ENCODE data around the gene KCNQ2.

Gene KCNQ2

DNA sequence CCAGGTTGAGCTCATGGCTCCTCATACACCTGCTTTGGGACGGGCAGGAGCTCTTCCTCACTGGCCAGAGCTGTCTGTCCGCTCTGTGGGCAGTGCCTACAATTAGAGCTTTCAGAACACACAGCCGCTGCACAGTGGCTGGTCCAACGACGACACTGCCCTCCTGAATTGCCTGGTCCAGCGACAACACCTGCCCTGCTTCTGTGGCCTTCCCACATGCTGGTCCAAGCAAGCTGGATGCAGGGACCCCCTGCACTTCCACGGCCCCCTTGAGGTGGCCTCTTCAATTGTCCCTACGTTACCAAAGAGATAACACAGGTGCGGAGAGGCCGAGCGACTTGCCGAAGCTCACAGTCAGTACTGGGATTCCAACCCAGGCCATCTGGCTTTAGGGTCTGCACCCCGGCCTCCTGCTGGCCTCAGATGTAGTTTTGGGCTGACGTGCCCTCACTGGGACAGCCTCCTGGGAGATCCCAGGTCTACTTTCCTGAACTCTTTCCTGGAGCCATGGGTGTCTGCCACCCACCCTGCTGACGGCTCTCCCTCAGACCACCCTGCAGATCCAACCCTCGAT, 109.9 kb downstream of the KCNQ2 start:
- in situ Hi-C loops (cut with HindIII; ENCODE audit: low sequenced_read_pairs) = no loop called here
- no peak for DNase-seq (ENCODE audit: low read depth)
- no peak overlapping the region for H3K4me3 ChIP-seq (ENCODE audit: low read depth, low read length)
- TF ChIP-seq, protein P1, sequence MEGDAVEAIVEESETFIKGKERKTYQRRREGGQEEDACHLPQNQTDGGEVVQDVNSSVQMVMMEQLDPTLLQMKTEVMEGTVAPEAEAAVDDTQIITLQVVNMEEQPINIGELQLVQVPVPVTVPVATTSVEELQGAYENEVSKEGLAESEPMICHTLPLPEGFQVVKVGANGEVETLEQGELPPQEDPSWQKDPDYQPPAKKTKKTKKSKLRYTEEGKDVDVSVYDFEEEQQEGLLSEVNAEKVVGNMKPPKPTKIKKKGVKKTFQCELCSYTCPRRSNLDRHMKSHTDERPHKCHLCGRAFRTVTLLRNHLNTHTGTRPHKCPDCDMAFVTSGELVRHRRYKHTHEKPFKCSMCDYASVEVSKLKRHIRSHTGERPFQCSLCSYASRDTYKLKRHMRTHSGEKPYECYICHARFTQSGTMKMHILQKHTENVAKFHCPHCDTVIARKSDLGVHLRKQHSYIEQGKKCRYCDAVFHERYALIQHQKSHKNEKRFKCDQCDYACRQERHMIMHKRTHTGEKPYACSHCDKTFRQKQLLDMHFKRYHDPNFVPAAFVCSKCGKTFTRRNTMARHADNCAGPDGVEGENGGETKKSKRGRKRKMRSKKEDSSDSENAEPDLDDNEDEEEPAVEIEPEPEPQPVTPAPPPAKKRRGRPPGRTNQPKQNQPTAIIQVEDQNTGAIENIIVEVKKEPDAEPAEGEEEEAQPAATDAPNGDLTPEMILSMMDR (IDR thresholded peaks at IDR 0.05; ENCODE audit: low read depth, low read length, missing control alignments) = no peak

DNA sequence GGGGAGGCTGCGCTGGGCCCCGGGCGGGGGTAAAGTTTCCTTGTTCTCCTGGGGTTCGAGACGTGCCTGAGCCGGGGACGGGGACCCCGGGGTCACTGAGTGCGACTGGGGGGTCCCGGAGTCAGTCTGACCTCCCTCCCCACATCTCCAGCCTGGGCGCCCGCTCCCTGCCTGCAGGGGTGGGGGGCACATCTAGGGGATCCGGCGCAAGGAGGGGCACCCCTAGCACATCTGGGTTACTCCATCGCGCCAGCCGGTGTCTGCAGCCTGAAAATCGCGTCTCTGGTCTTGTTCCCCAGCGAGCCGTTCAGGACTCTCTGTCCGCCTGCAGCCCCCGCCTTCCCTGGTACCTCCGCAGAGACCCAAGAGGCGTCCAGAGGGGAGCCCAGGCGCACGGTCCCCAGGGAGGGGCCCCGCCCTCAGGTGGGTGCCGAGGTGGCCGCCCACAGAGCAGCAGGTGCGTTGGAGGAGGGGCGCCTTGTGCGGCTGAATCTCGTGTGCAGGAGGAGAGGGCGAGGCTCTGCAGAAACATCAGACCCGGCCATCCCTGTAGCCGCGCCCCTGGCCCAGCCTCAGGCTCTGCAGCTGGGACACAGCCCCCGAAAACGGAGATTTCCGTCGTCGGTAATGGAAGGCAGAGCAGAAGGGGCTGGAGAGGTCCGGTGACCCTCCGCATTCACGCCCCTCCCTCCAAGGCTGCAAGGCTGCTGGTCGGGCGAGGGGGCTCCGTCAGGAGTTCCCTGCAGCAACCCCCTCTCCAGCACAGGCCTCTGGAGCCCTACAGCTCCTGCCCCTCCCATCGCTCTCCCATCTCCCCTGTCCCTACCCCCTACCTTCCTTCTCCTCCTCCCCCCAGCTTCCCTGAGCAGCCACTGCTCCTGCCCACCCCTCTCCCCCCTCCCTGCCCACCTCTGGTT, 110.7 kb downstream of the KCNQ2 start:
- in situ Hi-C loops (cut with HindIII; ENCODE audit: low sequenced_read_pairs) = no loop called here
- no peak overlapping the region for H3K4me3 ChIP-seq (ENCODE audit: low read depth, low read length)
- DNase-seq (ENCODE audit: low read depth) = no peak
- TF ChIP-seq, protein P1 (IDR thresholded peaks at IDR 0.05; ENCODE audit: low read depth, low read length, missing control alignments) = no peak

DNA sequence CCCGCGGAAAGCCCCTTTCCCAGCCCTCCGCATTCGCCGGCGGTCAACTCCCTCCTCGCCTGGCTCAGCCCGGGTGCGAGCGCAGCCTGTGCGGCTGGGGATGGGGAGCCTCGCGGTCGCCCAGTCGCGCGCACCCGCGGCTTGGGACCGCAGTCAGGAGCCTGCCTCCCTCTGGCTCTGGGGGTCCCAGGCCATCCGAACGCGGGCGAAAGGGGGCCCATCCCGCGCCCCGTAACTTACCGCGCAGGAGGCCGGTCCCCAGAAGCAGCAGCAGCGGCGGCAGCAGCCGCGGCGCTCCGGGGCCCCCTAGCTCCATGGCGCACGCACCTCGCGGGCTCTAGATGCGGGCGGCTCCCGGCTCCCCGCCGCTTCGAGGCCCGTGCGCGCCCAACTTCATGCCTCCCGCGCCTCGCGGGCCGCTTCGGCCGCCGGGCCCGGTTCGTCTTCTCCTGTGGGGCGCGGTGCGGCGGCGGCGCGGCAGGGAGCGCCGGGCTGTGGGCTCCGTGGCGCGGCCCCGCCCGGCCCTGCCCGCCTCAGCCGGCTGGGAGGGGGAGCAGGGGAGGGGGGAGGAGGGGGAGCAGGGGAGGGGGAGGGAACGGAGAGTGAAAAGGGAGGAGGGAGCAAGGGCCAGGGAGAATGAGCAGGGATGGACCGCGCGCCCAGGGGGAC, 111.5 kb downstream of the KCNQ2 start, which contains the start of gene CHRNA4:
CHRNA4 (minus strand) TSS at position 500 of the 669 bp plus-strand sequence; CDS start at position 316, 184 bp downstream.
- no peak for DNase-seq (ENCODE audit: low read depth)
- in situ Hi-C loops (cut with HindIII; ENCODE audit: low sequenced_read_pairs) = no loop called here
- H3K4me3 ChIP-seq (ENCODE audit: low read depth, low read length) = no peak within 1 kb of the TSS
- TF ChIP-seq, protein P1 (IDR thresholded peaks at IDR 0.05; ENCODE audit: low read depth, low read length, missing control alignments) = no peak

DNA sequence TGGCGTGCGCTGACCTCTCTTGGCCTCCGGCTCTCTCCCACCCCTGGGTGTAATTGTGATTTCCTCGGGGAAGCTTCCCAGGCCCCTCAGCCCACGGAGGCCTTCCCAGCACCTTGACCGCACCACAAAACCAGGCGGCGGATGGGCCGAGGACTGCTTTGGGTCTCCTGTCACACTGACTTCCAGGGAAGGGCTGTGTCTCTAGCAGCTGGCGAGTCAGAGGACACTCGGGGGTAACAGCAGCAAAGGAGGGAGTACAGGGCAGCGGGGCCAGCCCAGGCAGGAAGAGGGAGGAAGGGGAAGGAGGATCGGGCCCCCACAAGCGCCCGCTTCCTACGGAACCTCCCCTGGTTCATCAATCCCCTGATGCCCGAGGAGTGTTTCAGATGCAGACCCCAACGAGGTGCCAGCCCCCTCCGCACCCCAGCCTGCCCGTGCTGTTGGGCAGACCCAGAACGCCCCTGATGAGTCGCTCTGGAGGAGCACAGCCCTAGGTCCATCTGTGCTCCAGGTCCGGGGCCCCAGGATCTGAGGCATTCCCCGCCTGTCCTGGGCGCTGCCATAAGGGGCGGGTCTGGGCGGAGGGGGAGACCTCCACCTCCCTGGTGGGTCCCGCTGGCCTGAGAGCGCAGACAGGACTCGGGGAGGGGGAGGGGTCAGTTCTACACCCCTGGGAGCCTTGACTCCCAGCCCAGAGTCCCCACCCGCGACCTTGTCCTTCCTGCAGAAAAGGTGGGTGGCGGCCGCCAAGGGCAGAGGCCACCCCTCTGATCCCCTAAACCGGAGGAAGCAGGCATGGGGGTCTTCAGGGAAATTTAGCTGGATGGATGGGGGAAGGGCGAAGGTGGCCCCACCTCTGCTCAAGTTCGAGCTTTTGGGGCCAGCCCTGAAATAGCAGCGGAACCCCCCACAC, 112.3 kb downstream of the KCNQ2 start:
- DNase-seq (ENCODE audit: low read depth) = no peak
- TF ChIP-seq, protein P1 (IDR thresholded peaks at IDR 0.05; ENCODE audit: low read depth, low read length, missing control alignments) = no peak
- in situ Hi-C loops (cut with HindIII; ENCODE audit: low sequenced_read_pairs) = no loop called here
- no peak overlapping the region for H3K4me3 ChIP-seq (ENCODE audit: low read depth, low read length)

DNA sequence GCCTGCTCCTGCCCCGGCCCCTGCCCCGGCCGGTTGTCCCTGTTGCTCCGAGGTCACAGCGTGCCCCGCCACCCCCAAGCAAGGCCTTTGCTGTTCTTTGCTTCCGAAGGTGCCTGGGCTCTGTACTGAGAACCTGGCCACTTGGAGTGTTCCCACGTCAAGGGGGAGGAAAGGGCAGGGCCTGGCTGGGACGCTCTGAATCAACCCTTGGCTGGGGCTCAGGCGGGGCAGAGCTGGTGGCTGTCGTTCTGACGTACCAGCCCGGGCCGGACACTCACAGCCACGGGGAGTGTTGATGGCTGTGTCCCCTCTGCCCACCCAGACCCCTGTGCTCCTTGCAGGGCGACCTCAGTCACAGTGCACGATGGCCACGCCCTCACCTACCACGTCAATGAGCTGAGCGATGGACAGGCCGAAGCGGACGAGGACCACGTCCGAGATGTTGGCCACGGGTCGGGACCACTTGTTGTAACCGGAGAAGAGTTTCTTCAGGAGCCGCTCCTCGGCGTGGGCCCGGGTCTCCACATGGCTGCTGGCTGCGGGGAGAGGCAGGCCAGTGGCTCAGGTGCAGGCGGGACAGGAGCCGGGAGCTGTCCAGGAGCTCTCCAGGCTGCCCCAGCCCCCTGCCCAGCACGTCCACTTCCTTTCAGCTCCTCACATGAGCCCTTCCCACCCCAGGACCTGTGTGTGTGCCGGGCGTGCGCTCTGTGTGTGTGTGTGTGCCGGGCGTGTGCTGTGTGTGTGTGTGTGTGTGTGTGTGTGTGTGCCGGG, 113.1 kb downstream of the KCNQ2 start:
- in situ Hi-C loops (cut with HindIII; ENCODE audit: low sequenced_read_pairs) = no loop called here
- TF ChIP-seq, protein P1 (IDR thresholded peaks at IDR 0.05; ENCODE audit: low read depth, low read length, missing control alignments) = no peak
- H3K4me3 ChIP-seq (ENCODE audit: low read depth, low read length) = no peak overlapping the region
- no peak for DNase-seq (ENCODE audit: low read depth)

Measured in astrocyte of the cerebellum (primary cell).